ENCODE results near the gene UCHL3. TPM values are rescaled to one million over a fixed set of nuclear protein-coding genes. Genes with fewer than 3 reads are reported as not detected.

Gene UCHL3
- total RNA-seq, 2 donors from 2014 or later: 42.9 to 50.7 TPM

DNA sequence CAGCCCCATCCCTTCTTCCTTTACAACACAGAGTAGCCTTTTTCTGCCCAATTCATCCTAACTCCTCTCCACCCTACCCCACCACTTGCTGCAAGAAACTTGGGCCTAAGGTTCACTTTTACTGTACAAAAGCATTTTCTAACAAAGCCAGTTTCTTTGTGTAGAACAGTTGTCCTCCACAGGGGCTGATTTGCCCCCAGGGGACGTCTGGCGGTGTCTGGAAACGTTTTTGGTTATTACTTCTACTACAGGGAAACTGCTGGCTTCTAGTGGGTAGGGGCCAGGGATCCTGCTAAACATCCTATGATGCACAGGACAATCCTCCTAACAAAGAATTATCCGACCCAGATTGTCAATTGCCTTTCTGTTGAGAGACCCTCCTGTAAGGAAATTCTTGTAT is 79.2 kb downstream of the UCHL3 start:
- DNase-seq: no peak
- no peak overlapping the region for H3K9ac ChIP-seq (ENCODE audit: low read depth in 2 of 2, low read length in 2 of 2)
- H3K9me3 ChIP-seq: no peaks in the 10 kb centered on the region
- no peak overlapping the region for H3K4me3 ChIP-seq
- H3K36me3 ChIP-seq: no peaks in the 10 kb centered on the region
- no peaks in the 10 kb centered on the region for H3K4me1 ChIP-seq
- no peaks in the 10 kb centered on the region for H3K27me3 ChIP-seq
- no peak overlapping the region for H3K27ac ChIP-seq
- TF ChIP-seq, protein P1, sequence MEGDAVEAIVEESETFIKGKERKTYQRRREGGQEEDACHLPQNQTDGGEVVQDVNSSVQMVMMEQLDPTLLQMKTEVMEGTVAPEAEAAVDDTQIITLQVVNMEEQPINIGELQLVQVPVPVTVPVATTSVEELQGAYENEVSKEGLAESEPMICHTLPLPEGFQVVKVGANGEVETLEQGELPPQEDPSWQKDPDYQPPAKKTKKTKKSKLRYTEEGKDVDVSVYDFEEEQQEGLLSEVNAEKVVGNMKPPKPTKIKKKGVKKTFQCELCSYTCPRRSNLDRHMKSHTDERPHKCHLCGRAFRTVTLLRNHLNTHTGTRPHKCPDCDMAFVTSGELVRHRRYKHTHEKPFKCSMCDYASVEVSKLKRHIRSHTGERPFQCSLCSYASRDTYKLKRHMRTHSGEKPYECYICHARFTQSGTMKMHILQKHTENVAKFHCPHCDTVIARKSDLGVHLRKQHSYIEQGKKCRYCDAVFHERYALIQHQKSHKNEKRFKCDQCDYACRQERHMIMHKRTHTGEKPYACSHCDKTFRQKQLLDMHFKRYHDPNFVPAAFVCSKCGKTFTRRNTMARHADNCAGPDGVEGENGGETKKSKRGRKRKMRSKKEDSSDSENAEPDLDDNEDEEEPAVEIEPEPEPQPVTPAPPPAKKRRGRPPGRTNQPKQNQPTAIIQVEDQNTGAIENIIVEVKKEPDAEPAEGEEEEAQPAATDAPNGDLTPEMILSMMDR (IDR thresholded peaks at IDR 0.05): no peak
- intact Hi-C loops (cut with DNase I): no loop called here

DNA sequence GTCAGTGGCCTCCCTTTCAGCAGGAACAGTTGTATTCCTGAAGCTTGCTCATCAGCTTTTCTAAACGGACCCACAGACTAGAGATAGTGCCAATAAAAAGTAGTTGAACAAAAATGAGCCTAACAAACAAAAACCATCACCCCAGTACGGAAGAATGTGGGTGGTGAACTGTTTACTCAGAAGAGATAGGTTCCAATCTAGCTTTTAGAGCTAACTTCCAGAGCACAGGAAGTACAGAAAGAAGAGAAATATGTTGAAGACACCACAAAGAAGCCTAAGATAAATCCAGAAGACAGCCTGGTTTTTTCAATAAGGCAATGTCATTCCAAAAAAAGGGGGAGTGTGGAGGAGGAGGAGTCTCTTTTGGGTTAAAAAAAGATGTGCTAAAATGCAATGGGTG is 83.7 kb downstream of the UCHL3 start:
- H3K4me3 ChIP-seq: no peak overlapping the region
- H3K9me3 ChIP-seq: no peaks in the 10 kb centered on the region
- H3K27ac ChIP-seq: no peak overlapping the region
- intact Hi-C loops (cut with DNase I): no loop called here
- TF ChIP-seq, protein P1 (IDR thresholded peaks at IDR 0.05): no peak
- H3K27me3 ChIP-seq: peaks cover 8% of the 10 kb centered on the region
- DNase-seq: no peak
- no peaks in the 10 kb centered on the region for H3K36me3 ChIP-seq
- H3K9ac ChIP-seq (ENCODE audit: low read depth in 2 of 2, low read length in 2 of 2): no peak overlapping the region
- H3K4me1 ChIP-seq: no peaks in the 10 kb centered on the region

DNA sequence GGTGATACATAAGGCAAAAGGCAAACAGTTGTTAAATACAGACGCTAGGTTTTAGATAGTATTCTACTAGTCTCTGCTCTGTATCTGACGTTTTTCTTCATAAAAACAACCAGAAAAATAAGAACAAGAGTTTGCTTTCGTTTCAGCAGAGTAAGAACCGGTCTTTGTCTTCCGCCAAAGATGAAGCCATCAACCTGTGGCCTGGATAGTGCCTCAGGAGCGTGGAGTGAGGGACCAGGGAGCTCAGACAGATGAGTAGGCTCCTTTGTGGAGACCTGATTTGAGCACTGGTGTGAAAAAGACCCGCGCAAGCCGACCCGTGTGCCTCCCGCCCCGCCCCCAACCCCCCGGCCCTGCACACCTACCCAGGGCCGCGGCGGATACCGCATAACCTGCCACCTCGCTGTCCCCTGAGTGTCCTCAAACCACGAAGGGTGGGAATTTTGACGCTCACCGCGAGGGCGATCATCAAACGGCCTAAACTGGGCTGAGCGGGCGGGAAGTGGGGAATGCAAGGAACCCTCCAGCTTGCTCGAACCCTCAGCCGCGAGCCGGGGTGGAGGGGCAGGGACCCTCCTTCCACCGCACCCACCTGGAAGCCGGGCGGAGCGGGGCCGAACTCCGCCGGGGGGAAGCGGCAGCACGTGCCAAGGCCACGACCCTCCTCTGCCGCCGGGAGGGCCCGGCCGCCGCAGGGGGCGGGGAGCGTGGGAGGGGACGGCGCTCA is 85.7 kb downstream of the UCHL3 start:
- Histone ChIP-seq H3K36me3 (no peaks in the 10 kb centered on the region), H3K9ac (ENCODE audit: low read depth in 2 of 2, low read length in 2 of 2) (peak overlapping the region in 1 of 2 donors; percentile 41), H3K9me3 (no peaks in the 10 kb centered on the region), H3K27ac (no peak overlapping the region), H3K4me1 (no peaks in the 10 kb centered on the region), H3K4me3 (peak overlapping the region; percentile 70), H3K27me3 (peaks cover 8% of the 10 kb centered on the region)
- DNase-seq: no peak
- intact Hi-C loops (cut with DNase I): no loop called here
- TF ChIP-seq, protein P1 (IDR thresholded peaks at IDR 0.05): no peak

DNA sequence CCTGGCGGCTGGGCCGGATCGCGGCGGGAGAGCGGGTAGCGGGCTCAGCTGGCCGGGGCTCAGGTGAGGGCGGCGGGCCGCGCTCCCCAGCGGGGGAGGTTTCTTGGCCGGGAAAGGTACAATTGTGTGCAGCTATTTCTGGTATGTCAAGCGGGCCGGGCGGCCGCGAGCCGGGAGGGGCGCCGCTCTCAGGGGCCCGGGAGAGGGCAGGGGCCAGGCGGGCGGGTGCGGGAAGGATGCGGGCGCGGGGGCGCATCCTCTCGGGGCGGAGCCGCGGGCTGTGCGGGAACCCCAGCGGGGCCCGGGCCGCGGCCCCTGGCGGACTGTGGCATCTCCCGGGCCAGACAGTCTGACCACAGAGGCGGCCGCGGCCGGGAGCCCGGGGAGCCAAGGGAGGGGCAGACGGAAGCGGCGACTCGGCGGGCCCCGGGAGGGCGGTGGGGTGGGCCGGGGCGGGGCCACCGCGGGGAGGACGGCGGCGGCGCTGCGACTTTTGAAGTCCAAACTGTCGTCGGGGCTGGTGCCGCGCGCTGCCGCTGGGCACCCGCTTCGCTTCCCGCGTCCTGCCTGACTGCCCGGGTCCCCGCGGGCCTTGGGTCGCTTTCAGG is 86.3 kb downstream of the UCHL3 start, which contains the start of gene LMO7:
LMO7 (plus strand) TSS at position 503 of the 608 bp plus-strand sequence. CDS start 328 bp downstream, outside the sequence.
- Histone ChIP-seq H3K9ac (ENCODE audit: low read depth in 2 of 2, low read length in 2 of 2) (peak within 1 kb of the TSS; percentile 51 to 53), H3K27me3 (peaks cover 8% of the 10 kb centered on the region), H3K4me3 (peak within 1 kb of the TSS; percentile 70), H3K27ac (no peak within 1 kb of the TSS), H3K36me3 (no peaks in the 10 kb centered on the region), H3K9me3 (no peaks in the 10 kb centered on the region), H3K4me1 (no peaks in the 10 kb centered on the region)
- DNase-seq: peak; percentile 65
- TF ChIP-seq, protein P1 (IDR thresholded peaks at IDR 0.05): no peak
- intact Hi-C loops (cut with DNase I): no loop called here

DNA sequence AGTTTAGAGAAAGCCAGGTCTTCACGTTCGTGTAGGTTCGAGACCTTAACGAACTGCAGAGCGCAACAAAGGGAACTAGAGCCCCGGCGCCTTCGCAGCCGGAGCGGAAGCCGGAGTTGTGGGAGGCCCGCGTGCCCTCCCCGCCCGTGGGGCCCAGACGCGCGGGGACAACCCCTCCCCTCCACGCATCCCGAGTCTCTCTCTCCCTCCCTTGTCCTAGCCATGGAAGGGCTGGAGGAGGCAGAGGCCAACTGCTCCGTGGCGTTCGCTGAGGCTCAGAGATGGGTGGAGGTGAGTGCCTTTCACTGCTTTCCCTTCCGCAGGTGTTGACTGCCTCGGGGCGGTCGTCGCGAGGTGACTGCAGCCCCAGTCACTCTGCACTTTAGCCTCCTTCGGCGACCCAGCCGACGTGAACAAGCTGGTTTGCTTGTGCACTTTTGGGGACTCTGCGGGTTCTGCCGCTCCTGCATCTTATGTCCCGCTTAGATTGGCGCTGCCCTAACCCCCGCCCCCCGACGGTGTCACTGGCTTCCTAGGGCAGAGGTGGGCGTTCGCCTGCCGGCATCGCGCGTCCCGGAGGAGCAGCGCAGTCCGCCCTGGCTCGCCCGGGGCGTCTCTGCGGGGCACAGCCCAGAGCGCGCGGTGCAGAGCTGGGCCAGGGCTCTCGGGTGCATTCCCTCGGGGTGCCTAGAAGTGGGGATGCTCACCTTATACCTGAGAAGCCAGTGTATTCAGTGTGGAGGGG is 87.0 kb downstream of the UCHL3 start:
- no peaks in the 10 kb centered on the region for H3K4me1 ChIP-seq
- TF ChIP-seq, protein P1 (IDR thresholded peaks at IDR 0.05): no peak
- peak; percentile 31 for DNase-seq
- H3K9ac ChIP-seq (ENCODE audit: low read depth in 2 of 2, low read length in 2 of 2): peak overlapping the region; percentile 51 to 53
- intact Hi-C loops (cut with DNase I): no loop called here
- peaks cover 8% of the 10 kb centered on the region for H3K27me3 ChIP-seq
- H3K36me3 ChIP-seq: no peaks in the 10 kb centered on the region
- no peaks in the 10 kb centered on the region for H3K9me3 ChIP-seq
- peak overlapping the region; percentile 70 for H3K4me3 ChIP-seq
- no peak overlapping the region for H3K27ac ChIP-seq

All from colonic mucosa (tissue), 4 donors.